ENCODE measurements around the gene ZG16. TPM values are rescaled to one million over a fixed set of nuclear protein-coding genes. Genes with fewer than 3 reads are reported as not detected.

The ZG16 gene
- total RNA-seq, 1 experiment from 2014 or later = 0.26 TPM

DNA sequence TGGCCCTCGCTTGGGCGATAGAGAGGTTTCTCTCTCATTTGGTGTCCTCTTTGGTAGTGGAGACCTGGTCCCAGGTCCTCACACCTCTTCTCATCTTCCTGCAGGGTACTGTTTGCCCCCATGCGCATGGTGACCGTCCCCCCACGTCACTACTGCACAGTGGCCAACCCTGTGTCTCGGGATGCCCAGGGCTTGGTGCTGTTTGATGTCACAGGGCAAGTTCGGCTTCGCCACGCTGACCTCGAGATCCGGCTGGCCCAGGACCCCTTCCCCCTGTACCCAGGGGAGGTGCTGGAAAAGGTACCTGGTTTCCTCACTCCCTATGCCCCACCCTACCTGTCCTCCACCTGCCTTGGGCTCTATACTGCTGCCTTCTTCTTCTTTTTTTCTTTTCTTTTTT, 52.7 kb downstream of the ZG16 start:
- Histone ChIP-seq H4K20me1 (ENCODE audit: insufficient read depth) (no peaks in the 10 kb centered on the region), H3K4me1 (replicated peaks; ENCODE audit: insufficient read depth) (peaks cover 5% of the 10 kb centered on the region), H3K9me2 (ENCODE audit: insufficient read depth) (no peaks in the 10 kb centered on the region), H3K4me2 (no peak overlapping the region), H3K36me3 (ENCODE audit: low read depth) (peaks cover 4% of the 10 kb centered on the region; the same call in 1 of the 2 replicates), H3K27me3 (ENCODE audit: insufficient read depth, low read depth) (no peaks in the 10 kb centered on the region), H3K9me3 (ENCODE audit: insufficient read depth, low read depth) (no peaks in the 10 kb centered on the region), H3K27ac (no peak overlapping the region), H3F3A (ENCODE audit: insufficient read depth, low read depth) (peaks cover 10% of the 10 kb centered on the region; the same call in 1 of the 2 replicates), H2AFZ (no peak overlapping the region), H3K79me2 (ENCODE audit: low read depth) (peaks cover 5% of the 10 kb centered on the region; the same call in 1 of the 2 replicates), H3K4me3 (no peak overlapping the region)
- BruUV-seq (replicated peaks) = no TSS peak
- no peak for TF ChIP-seq EZH2 (IDR thresholded peaks at IDR 0.05; ENCODE audit: low read depth)
- TF ChIP-seq, protein P1, sequence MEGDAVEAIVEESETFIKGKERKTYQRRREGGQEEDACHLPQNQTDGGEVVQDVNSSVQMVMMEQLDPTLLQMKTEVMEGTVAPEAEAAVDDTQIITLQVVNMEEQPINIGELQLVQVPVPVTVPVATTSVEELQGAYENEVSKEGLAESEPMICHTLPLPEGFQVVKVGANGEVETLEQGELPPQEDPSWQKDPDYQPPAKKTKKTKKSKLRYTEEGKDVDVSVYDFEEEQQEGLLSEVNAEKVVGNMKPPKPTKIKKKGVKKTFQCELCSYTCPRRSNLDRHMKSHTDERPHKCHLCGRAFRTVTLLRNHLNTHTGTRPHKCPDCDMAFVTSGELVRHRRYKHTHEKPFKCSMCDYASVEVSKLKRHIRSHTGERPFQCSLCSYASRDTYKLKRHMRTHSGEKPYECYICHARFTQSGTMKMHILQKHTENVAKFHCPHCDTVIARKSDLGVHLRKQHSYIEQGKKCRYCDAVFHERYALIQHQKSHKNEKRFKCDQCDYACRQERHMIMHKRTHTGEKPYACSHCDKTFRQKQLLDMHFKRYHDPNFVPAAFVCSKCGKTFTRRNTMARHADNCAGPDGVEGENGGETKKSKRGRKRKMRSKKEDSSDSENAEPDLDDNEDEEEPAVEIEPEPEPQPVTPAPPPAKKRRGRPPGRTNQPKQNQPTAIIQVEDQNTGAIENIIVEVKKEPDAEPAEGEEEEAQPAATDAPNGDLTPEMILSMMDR (conservative IDR thresholded peaks at IDR 0.05) = no peak
- POLR2A ChIA-PET (ENCODE audit: unreplicated experiment) = no interaction called here
- no peak for DNase-seq
- CTCF ChIA-PET = interaction anchor here (0.6 kb wide), 1 partner anchor 1223 kb away, joined by 7 read pairs; no protein-coding TSS in a partner anchor
- intact Hi-C loops (cut with micrococcal nuclease; ENCODE audit: unreplicated experiment) = no loop called here

- no peak for DNase-seq
- intact Hi-C loops (cut with micrococcal nuclease; ENCODE audit: unreplicated experiment) = no loop called here
- CTCF ChIA-PET = interaction anchor here (0.6 kb wide), 1 partner anchor 1222 kb away, joined by 7 read pairs; no protein-coding TSS in a partner anchor
- no TSS peak for BruUV-seq (replicated peaks)
- no peaks in the 10 kb centered on the region for H3K27me3 ChIP-seq (ENCODE audit: insufficient read depth, low read depth)
- no peaks in the 10 kb centered on the region for H3K79me2 ChIP-seq (ENCODE audit: low read depth)
- no peaks in the 10 kb centered on the region for H3K9me3 ChIP-seq (ENCODE audit: insufficient read depth, low read depth)
- POLR2A ChIA-PET (ENCODE audit: unreplicated experiment) = no interaction called here
- no peaks in the 10 kb centered on the region for H3K4me1 ChIP-seq (replicated peaks; ENCODE audit: insufficient read depth)
- peaks cover 8% of the 10 kb centered on the region; the same call in 1 of the 2 replicates for H3F3A ChIP-seq (ENCODE audit: insufficient read depth, low read depth)
- TF ChIP-seq, protein P1 (conservative IDR thresholded peaks at IDR 0.05) = no peak
- TF ChIP-seq EZH2 (IDR thresholded peaks at IDR 0.05; ENCODE audit: low read depth) = no peak
- no peaks in the 10 kb centered on the region for H3K9me2 ChIP-seq (ENCODE audit: insufficient read depth)
- H3K27ac ChIP-seq = no peak overlapping the region
- no peak overlapping the region for H3K4me3 ChIP-seq
- no peaks in the 10 kb centered on the region for H4K20me1 ChIP-seq (ENCODE audit: insufficient read depth)
- no peak overlapping the region for H2AFZ ChIP-seq
- H3K4me2 ChIP-seq = no peak overlapping the region
- peaks cover 4% of the 10 kb centered on the region; the same call in 1 of the 2 replicates for H3K36me3 ChIP-seq (ENCODE audit: low read depth)
These were observed 53.4 kb downstream of the ZG16 start for GRCh38 chr16:29831490-29831889.

Other genes starting within 250 kb of the ZG16 start
- 0.15 and 0.17 TPM in 2 replicates for gene SPN, start 115.0 kb upstream of the ZG16 start, total RNA-seq (2021)
- gene QPRT, start 99.1 kb upstream of the ZG16 start, total RNA-seq (2021) = 247 and 310 TPM in 2 replicates
- not detected in 2 replicates for gene C16orf54, start 32.3 kb upstream of the ZG16 start, total RNA-seq (2021)
- gene KIF22, start 12.5 kb downstream of the ZG16 start, total RNA-seq (2021) = 179 and 195 TPM in 2 replicates
- 463 and 481 TPM in 2 replicates for gene MAZ, start 28.3 kb downstream of the ZG16 start, total RNA-seq (2021)
- 4.9 and 6.3 TPM in 2 replicates for gene PRRT2, start 33.9 kb downstream of the ZG16 start, total RNA-seq (2021)
- gene PAGR1, start 37.9 kb downstream of the ZG16 start, total RNA-seq (2021) = 27.5 and 44.6 TPM in 2 replicates
- 197 and 208 TPM in 2 replicates for gene MVP, start 42.2 kb downstream of the ZG16 start, total RNA-seq (2021)
- 90.6 and 133 TPM in 2 replicates for gene CDIPT, start 85.0 kb downstream of the ZG16 start, total RNA-seq (2021)
- gene SEZ6L2, start 121.3 kb downstream of the ZG16 start, total RNA-seq (2021) = 46.5 and 64.0 TPM in 2 replicates
- 8.3 and 11.3 TPM in 2 replicates for gene ASPHD1, start 122.2 kb downstream of the ZG16 start, total RNA-seq (2021)
- 52.7 and 72.0 TPM in 2 replicates for gene KCTD13, start 148.0 kb downstream of the ZG16 start, total RNA-seq (2021)
- gene TMEM219, start 183.8 kb downstream of the ZG16 start, total RNA-seq (2021) = 141 and 203 TPM in 2 replicates
- 76.6 and 82.9 TPM in 2 replicates for gene TAOK2, start 195.6 kb downstream of the ZG16 start, total RNA-seq (2021)
- gene HIRIP3, start 217.4 kb downstream of the ZG16 start, total RNA-seq (2021) = 27.0 and 27.3 TPM in 2 replicates
- gene INO80E, start 218.0 kb downstream of the ZG16 start, total RNA-seq (2021) = 102 TPM in 2 replicates
- 11.0 and 11.3 TPM in 2 replicates for gene DOC2A, start 232.8 kb downstream of the ZG16 start, total RNA-seq (2021)
- gene C16orf92, start 244.9 kb downstream of the ZG16 start, total RNA-seq (2021) = not detected in 2 replicates